WTC11 (cell line): ENCODE data around the gene NPEPL1. TPM values are rescaled to one million over a fixed set of nuclear protein-coding genes. Genes with fewer than 3 reads are reported as not detected.

Source experiments
- AFF4 ChIP-seq: sonication (generic); formaldehyde crosslinking; IDR thresholded peaks from 2 replicates; pipeline ENCODE4 v1.8.1; 2023; ENCODE audit warnings: mild to moderate bottlenecking, missing genetic modification reagents, borderline replicate concordance
- E2F4 ChIP-seq: sonication (generic); formaldehyde crosslinking; IDR thresholded peaks from 2 replicates; pipeline ENCODE4 v1.8.1; 2022; ENCODE audit warnings: low read depth, mild to moderate bottlenecking, moderate library complexity, missing genetic modification reagents, borderline replicate concordance
- E2F5 ChIP-seq: sonication (generic); formaldehyde crosslinking; IDR thresholded peaks from 2 replicates; pipeline ENCODE4 v1.8.1; 2022; ENCODE audit warnings: mild to moderate bottlenecking, moderate library complexity, missing genetic modification reagents
- KAT7 ChIP-seq: sonication (generic); formaldehyde crosslinking; IDR thresholded peaks from 2 replicates; pipeline ENCODE4 v1.8.1; 2023; ENCODE audit warnings: missing genetic modification reagents, mild to moderate bottlenecking, borderline replicate concordance
- MLX ChIP-seq: sonication (generic); formaldehyde crosslinking; IDR thresholded peaks from 2 replicates; pipeline ENCODE4 v1.8.1; 2023; ENCODE audit warnings: mild to moderate bottlenecking, missing genetic modification reagents, moderate library complexity
- NFATC4 ChIP-seq: fragments of 250-450 bp; sonication (Bioruptor Pico); IDR thresholded peaks from 2 replicates; pipeline ENCODE4 v1.9.0; 2021; ENCODE audit warnings: mild to moderate bottlenecking
- NFYB ChIP-seq: sonication (generic); formaldehyde crosslinking; conservative IDR thresholded peaks from 2 replicates; pipeline ENCODE4 v1.8.0; 2022; ENCODE audit warnings: low read depth, missing genetic modification reagents
- NR1H2 ChIP-seq: sonication (generic); formaldehyde crosslinking; IDR thresholded peaks from 2 replicates; pipeline ENCODE4 v1.9.0; 2021; ENCODE audit warnings: mild to moderate bottlenecking, moderate library complexity, missing genetic modification reagents
- SMAD3 ChIP-seq: sonication (generic); formaldehyde crosslinking; IDR thresholded peaks from 2 replicates; pipeline ENCODE4 v1.8.0; 2022; ENCODE audit warnings: missing genetic modification reagents, mild to moderate bottlenecking, borderline replicate concordance
- STAT6 ChIP-seq: sonication (generic); formaldehyde crosslinking; conservative IDR thresholded peaks from 2 replicates; pipeline ENCODE4 v1.8.1; 2023; ENCODE audit warnings: mild to moderate bottlenecking, low read depth, missing genetic modification reagents, moderate library complexity
- ZBTB43 ChIP-seq: sonication (generic); formaldehyde crosslinking; IDR thresholded peaks from 2 replicates; pipeline ENCODE4 v1.8.1; 2023; ENCODE audit warnings: mild to moderate bottlenecking, missing genetic modification reagents
- ZNF121 ChIP-seq: sonication (generic); formaldehyde crosslinking; IDR thresholded peaks from 2 replicates; pipeline ENCODE4 v1.8.0; 2023; ENCODE audit warnings: missing genetic modification reagents
- ZNF281 ChIP-seq: sonication (generic); formaldehyde crosslinking; IDR thresholded peaks from 2 replicates; pipeline ENCODE4 v1.8.0; 2023; ENCODE audit warnings: mild to moderate bottlenecking, missing genetic modification reagents
- ZNF317 ChIP-seq: sonication (generic); formaldehyde crosslinking; IDR thresholded peaks from 2 replicates; pipeline ENCODE4 v1.8.1; 2023; ENCODE audit warnings: low read depth, mild to moderate bottlenecking, moderate library complexity, missing genetic modification reagents, borderline replicate concordance
- ZSCAN18 ChIP-seq: fragments of 250-450 bp; sonication (Bioruptor Pico); IDR thresholded peaks from 2 replicates; pipeline ENCODE4 v2.1.2; 2022; ENCODE audit warnings: mild to moderate bottlenecking, moderate library complexity
- total RNA-seq: library from RNA; stranded (reverse); gene quantifications from 3 replicates; pipeline ENCODE4 v1.2.3, GENCODE V29; 2021

Gene NPEPL1
- total RNA-seq, 1 experiment from 2014 or later: 39.9 TPM

- TF ChIP-seq ZNF281 (CRISPR knock-in tag) (no peak), KAT7 (no peak), ZNF121 (CRISPR knock-in tag) (no peak), E2F5 (no peak), NFATC4 (CRISPR knock-in tag) (no peak), ZSCAN18 (CRISPR knock-in tag) (no peak), NR1H2 (CRISPR knock-in tag) (no peak), ZNF317 (CRISPR knock-in tag) (no peak), E2F4 (no peak), STAT6 (no peak), ZBTB43 (CRISPR knock-in tag) (no peak), NFYB (CRISPR knock-in tag) (no peak), AFF4 (no peak), SMAD3 (CRISPR knock-in tag) (no peak), MLX (CRISPR knock-in tag) (no peak)
These were observed 8.3 kb upstream of the NPEPL1 start (continued) for GRCh38 chr20:58684291-58684690.
